ENCODE measurements around the gene SBK3.
"Not testable (repeated sequence)": the region's sequence is repeated elsewhere in the genome, so short reads cannot be mapped to it uniquely, and the experiment has no call there.

Gene SBK3

GRCh38 chr19:55539090-55539984 is 6.0 kb downstream of the SBK3 start:
- DNase-seq: no peak

GRCh38 chr19:55538132-55538531 is 7.2 kb downstream of the SBK3 start:
- no peak for DNase-seq

- DNase-seq: no peak
Observed at GRCh38 chr19:55537741-55538111, 7.6 kb downstream of the SBK3 start.

GRCh38 chr19:55536951-55537740 is 8.2 kb downstream of the SBK3 start, which contains the start of gene SBK2:
SBK2 (minus strand) TSS chr19:55537133; CDS start chr19:55536294, 839 bp downstream.
- no peak for DNase-seq

- no peak for DNase-seq
Observed at GRCh38 chr19:55536366-55536765, 9.0 kb downstream of the SBK3 start.

- no peak for DNase-seq
Observed at GRCh38 chr19:55535965-55536350, 9.4 kb downstream of the SBK3 start.

GRCh38 chr19:55535173-55535964 is 10.0 kb downstream of the SBK3 start:
- no peak for DNase-seq

GRCh38 chr19:55534280-55534679 is 11.1 kb downstream of the SBK3 start:
- DNase-seq: not testable (repeated sequence)

GRCh38 chr19:55530996-55531395 is 14.3 kb downstream of the SBK3 start:
- no peak for DNase-seq

- no peak for DNase-seq
Observed at GRCh38 chr19:55529636-55530234, 15.6 kb downstream of the SBK3 start.

- DNase-seq: peak; percentile 91
Observed at GRCh38 chr19:55528030-55528803, 17.1 kb downstream of the SBK3 start.

- no peak for DNase-seq
Observed at GRCh38 chr19:55527197-55528029, 17.9 kb downstream of the SBK3 start.

- peak; percentile 74 for DNase-seq
Observed at GRCh38 chr19:55526216-55527196, 18.8 kb downstream of the SBK3 start.

GRCh38 chr19:55525289-55526101 is 19.8 kb downstream of the SBK3 start:
- DNase-seq: no peak

GRCh38 chr19:55520691-55521292 is 24.6 kb downstream of the SBK3 start:
- no peak for DNase-seq

GRCh38 chr19:55519451-55520311 is 25.7 kb downstream of the SBK3 start:
- no peak for DNase-seq
